ENCODE results near the gene CNKSR1.
"Not testable (repeated sequence)": the region's sequence is repeated elsewhere in the genome, so short reads cannot be mapped to it uniquely, and the experiment has no call there.

Gene CNKSR1

GRCh38 chr1:26230682-26231081 is 53.4 kb downstream of the CNKSR1 start:
- DNase-seq (ENCODE audit: low spot score): not testable (repeated sequence)

- peak; percentile 99 for DNase-seq (ENCODE audit: low spot score)
Measured at GRCh38 chr1:26233903-26234643, 56.8 kb downstream of the CNKSR1 start, which contains the start of gene CEP85. Gene CEP85, plus strand, starts transcription at chr1:26234200. Its CDS starts 5,584 bp downstream, at chr1:26239784.

- DNase-seq (ENCODE audit: low spot score): peak; percentile 36
Measured at GRCh38 chr1:26234644-26235370, 57.5 kb downstream of the CNKSR1 start.

GRCh38 chr1:26237230-26237966 is 60.1 kb downstream of the CNKSR1 start:
- DNase-seq (ENCODE audit: low spot score): no peak

All from iPS-NIHi11 (cell line).